CD4-positive, alpha-beta T cell treated with Interleukin-17A for 4 hours (primary cell): ENCODE measurements around the gene PHYH.
"Not testable (repeated sequence)": the region's sequence is repeated elsewhere in the genome, so short reads cannot be mapped to it uniquely, and the experiment has no call there.

Experiments used
- DNase-seq: peaks from one replicate; pipeline ENCODE4 v3.0.0-alpha.2; 2020; ENCODE audit warnings: mixed read lengths

Gene PHYH

DNA sequence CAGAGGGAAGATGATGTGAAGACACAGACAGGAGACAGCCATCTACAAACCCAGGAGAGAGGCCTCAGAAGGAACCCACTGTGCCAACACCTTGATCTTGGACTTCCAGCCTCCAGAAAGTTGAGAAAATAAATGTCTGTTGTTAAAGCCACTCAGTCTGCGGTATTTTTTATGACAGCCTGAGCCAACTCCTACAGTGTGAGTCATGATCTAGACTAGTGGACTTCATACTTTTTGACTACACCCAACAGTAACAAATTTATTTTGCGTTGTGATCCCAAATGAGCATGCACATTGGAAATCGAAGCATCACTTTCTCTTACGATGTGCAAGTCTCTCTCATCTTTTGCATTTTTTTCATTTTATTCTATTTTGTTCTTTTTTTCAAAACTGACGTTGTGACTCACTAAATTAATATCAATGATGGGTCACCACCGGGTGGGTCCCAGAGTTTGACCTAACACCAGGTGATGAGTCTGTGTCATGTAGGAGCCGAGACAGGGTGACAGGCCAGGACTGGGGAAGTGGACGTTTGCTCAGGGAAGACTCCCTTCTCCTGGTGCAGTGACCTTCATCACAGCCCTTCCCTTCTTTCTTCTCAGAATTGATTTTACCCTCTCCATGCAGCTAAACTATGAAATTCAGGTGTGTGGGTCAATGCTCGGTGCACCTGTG is 28.9 kb downstream of the PHYH start:
- DNase-seq, result no peak

DNA sequence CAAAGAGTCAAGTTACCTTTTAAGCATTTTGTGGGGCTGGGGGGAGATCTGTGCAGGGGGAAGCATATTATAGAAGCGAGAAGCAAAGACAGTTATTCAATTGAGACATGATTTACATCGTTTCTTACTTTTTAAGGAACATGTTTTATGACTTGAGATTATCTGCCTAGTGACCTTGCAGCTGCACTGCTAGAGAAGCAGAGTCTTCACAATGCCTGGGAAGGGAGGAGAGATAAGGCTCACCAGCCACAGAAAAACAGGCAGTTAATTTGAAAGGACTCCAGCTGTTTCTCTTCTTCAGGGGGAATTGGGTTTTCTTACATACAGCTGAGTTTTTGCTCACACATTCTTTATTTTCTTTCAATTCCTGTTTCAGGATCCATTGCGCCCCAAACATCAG is 31.0 kb downstream of the PHYH start:
- DNase-seq, result no peak

DNA sequence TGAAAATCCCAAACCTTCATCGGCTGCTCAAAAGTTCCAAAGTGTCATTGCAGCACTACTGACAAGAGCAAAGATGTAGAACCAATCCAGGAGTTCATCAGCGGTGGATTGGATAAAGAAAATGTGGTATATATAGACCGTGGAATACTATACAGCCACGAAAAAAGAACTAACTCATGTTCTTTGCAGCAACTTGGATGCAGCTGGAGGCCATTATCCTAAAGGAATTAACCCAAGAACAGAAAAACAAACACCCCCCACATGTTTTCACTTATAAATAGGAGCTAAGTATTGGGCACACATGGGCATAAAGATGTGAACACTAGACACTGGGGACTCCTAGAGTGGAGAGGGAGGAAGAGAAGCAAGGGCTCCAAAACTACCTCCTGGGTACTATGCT is 31.6 kb downstream of the PHYH start:
- DNase-seq, result no peak

DNA sequence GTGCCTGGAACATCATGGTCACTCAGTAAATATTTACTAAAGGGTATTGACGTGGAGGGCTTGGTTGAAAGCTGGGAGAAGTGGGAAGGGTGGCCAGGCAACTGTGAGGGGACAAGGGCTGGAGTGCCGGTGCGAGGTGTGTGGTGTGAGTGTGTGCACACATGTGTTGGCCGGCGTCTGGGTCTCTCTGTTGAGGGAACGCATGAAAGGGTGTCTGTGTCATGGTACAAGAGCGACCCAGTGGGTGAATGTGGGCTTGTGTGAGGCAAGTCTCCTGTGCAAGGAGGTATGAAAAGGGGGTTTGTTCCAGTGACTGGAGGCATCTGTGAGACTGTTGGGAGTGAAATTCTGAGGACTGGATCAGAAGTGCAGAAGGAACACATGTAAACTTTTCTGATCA is 36.3 kb downstream of the PHYH start:
- DNase-seq, result no peak

DNA sequence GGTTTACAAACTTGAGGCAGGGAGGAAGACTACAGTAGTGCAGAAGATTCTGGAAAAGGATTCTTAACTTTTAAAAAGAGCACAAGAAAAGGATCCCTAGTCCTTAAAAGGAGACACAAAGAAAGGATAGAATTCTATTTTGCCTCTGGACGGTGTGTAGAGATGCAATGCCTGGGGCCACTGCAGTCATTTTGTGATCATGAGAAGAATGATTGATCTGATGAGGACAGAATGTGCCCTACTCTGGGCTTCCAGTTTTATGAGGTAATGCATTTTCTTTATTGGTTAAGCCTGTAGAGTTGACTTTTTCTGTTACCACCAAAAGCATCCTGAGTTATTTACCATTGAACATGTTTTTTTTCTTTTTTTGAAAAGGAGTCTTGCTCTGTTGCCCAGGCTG is 37.4 kb downstream of the PHYH start:
- no peak for DNase-seq

DNA sequence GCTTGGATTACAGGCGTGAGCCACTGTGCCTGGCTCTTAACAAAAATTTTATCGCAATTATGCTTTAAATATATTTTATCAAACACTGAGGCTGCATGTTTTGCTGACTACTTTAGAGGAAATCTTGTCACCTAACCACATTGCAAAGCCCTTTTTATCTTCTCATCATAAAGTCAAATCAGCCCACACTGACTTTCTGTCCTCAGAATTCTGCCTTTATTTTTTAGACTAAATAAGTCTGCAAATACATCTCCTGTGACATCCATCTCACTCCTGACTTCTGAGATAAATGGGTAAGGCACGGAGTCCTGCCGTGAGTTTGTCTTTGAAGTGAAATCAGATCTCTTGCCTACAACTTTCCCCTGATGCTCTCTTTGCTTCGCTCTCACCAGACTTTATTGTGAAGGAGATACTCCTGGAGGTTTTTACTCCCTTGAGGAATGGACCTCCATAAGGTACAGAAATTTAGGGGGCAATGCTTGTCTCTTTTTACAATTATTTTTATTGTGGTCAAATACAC is 42.2 kb downstream of the PHYH start:
- no peak for DNase-seq

DNA sequence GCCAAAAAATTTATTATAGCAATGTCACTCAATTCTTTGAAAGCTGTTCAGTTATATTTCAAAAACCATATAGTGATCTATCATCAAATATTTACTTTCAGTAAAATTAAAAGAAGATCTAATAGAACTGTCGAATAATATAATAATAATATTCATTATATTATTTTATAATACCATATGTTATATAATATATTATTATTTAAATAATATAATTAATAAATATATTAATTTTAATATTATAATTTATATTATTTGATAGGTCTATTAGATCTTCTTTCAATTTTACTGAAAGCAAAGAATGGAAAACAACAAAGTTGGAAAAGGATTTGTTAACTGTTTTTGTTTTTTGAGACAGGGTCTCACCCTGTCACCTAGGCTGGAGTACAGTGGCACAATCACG is 43.2 kb downstream of the PHYH start:
- DNase-seq, result no peak

DNA sequence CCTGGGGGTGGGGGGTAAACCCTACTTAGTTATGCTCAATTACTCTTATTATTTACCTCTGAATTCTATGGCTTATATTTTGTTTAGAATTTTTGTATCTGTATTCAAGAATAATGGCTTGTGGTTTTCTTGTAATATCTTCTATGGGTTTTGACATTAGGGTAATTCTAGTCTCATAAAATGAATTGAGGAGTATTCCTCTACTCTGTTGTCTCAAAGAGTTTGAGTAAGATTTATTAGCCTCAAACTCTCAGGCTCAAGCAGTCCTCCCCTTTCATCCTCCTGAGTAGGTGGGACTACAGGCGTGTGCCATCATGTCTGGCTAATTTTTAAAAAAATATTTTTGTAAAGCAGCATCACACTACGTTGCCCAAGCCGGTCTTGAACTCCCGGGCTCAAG is 46.1 kb downstream of the PHYH start:
- DNase-seq, result no peak

DNA sequence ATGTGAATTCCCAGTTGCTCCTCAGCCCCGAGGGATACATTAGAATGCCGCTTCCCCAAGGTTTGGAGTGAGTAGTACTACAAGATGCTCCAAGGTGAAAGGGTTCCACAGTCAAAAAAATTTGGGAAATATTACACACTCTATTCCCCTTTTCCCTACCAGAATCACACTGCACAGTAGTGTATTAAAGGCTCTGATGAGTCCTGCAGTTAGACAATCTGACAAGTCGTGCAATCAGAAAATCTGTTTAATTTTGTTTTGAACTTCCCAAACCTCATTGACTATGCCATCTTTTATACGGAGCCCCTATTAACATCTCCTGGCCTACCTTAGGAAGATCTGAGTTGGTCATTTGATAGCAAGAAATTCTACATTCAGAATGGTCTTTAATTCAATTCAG is 52.1 kb downstream of the PHYH start:
- no peak for DNase-seq

DNA sequence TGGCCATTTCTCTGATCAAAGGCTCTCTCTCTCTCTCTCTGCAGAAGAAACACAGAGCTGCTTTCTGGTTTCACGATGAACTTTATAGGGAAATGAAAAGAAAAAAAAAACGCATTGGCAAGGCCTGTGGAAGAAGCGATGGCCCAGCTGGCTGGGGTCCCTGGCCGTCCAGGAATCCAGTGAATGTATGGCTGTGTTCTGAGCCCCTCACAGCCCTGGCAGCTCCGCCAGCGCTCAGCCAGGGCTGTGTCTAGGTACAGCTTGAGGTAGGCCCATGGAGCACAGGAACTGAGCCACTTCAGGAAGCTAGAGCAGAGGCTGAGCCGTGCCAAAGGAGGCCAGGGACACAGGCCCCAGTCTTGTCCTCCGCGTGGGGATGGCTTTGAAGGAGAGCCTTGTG is 52.6 kb downstream of the PHYH start:
- no peak for DNase-seq

DNA sequence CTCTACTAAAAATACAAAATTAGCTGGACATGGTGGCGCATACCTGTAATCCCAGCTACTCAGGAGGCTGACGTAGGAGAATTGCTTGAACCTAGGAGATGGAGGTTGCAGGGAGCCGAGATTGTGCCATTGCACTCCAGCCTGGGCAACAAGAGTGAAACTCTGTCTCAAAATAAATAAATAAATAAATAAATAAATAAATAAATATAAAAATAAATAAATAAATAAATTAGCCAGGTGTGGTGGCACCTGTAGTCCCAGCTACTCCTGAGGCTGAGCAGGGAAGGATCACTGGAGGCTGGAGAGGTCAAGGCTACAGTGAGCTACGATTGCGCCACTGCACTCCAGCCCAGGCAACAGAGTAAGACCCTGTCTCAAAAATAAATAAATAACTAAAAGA is 57.6 kb downstream of the PHYH start:
- DNase-seq, result not testable (repeated sequence)

DNA sequence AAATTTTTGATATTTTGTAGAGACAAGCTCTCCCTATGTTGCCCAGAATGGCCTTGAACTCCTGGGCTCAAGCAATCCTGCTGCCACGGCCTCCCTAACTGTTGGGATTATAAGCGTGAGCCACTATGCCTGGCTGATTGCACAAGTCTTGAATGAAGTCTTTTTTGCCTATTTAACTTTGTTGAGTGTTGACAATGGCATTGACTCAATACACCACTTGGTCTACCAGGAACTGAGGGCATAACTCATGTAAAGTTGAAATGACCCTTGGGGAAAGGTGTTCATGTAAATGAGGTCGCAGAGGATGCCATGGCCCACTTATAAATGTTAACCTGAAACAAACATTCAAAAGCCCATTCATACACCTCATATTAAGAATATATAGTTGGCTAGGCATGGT is 58.3 kb downstream of the PHYH start:
- no peak for DNase-seq

DNA sequence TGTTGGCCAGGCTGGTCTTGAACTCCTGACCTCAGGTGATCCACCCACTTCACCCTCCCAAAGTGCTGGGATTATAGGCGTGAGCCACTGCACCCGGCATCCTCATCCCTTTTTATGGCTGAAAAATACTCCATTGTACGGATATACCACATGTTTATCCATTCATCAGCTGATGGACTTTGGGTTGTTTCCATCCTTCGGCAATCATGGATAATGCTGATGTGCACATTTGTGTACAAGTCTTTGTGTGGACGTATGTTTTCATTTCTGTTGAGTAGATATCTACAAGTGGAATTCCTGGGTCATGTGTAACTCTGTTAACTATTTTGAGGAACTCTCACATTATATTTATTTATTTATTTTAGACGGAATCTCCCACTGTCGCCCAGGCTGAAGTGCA is 59.9 kb downstream of the PHYH start:
- DNase-seq, result no peak

DNA sequence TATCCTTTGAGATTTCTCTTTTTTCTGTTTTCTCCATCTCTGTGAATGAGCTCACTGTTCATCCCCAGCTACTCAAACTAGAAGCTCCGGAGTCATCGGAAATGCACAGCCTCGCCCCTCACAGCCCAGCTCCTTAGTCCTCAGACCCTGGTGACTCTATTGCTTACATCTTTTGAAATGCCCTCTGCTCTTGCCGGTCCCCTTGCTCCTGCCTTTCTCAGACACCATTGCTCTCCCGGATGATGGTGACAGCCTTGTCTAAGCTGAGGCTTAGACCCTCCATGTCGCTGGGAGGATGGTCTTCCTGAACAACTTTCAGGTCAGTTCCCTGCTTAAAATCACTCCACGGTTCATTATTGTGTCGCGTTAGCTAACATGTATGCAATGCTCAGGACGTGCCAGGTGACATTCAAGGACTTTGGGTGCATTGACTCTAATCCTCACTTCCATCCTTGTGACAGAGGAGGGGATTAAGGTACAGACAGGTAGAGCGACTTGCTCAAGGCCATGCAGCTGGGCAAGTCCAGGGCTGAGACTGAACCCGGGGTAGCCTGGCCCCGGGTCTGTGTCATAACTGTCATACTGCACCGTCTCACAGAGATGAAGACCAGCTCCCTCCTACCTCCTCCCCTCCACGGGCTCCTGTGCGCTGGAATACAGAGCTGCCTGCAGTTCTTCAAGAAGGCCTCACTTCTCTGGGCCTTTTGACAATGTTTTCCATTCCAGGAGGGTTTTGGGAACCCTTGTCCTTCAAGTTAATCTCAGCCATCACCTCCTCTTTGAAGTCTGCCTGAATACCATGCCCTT is 61.4 kb downstream of the PHYH start:
- DNase-seq, result no peak

DNA sequence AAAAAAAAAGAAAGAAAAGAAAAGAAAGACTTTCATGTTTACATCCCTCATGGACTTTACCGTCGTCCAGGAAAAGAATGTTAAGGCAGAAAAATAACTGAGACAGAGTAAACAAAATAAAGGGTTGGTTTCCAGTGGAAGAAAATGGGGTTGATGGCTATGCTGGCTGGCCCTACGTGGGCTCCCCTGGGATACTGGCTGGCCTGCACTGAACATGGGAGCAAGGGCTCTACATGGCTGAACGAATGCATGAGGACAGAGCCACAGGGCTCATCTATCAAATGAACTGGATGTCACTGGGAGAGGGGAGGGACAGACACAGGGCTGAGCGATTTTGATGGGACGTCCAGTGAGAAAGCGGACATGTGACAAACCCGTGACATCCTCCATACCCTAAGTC is 63.2 kb downstream of the PHYH start:
- no peak for DNase-seq

DNA sequence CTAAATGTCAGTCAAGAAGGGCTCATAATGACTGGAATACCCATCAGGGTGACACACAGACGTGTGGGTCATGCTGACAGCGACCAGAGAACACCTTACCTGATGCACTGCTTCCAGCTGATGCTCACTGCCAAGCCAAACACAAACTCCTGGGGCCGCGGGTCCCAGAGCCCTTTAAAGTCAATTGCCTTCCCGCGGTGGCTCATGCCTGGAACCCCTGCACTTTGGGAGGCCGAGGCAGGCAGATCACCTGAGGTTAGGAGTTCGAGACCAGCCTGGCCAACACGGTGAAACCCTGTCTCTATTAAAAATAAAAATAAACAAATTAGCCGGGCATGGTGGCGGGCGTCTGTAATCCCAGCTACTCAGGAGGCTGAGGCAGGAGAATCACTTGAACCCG is 65.1 kb downstream of the PHYH start:
- not testable (repeated sequence) for DNase-seq

DNA sequence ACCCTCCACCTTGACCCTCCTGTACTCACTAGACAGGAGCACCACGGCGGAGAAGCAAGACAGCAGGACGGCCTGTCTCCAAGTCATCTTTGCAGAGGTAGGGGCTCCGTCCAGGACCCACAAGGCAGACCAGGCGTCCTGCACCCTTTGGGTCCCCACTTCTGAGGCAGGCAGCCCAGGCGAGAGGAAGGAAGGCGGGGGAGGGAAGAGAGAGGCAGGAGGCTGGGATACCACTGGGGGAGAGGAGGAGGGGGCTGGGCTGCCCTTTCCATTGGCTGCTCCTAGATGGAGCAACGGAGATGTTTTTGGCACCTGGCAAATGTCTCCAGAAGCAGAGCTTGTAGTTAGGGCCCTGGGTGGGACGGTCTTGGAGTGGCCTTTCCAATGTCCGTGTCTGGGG is 65.7 kb downstream of the PHYH start, which contains the start of gene UCMA:
Gene UCMA, minus strand, starts transcription at position 203 of the 400 bp plus-strand sequence. Its CDS starts 116 bp downstream, at position 87.
- no peak for DNase-seq

DNA sequence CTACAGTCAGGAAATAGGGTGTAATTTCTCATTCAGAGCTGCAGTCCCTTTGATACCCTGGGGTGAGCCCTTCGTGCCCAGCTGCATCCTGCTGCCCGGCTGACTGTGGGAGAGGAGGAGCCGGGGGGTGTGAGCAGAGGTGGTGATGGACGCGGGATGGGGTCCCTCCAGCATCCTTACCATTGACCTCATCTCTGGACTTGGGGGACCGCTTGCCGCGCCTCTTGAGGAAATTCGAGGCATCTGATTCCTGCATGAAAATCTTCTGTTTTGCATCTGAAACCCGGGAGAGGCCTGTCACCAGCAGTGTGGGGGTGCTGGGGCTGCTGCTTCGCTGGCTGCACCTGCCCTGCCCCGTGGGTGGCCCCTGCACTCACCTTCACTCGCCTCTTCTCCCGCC is 66.5 kb downstream of the PHYH start:
- no peak for DNase-seq

DNA sequence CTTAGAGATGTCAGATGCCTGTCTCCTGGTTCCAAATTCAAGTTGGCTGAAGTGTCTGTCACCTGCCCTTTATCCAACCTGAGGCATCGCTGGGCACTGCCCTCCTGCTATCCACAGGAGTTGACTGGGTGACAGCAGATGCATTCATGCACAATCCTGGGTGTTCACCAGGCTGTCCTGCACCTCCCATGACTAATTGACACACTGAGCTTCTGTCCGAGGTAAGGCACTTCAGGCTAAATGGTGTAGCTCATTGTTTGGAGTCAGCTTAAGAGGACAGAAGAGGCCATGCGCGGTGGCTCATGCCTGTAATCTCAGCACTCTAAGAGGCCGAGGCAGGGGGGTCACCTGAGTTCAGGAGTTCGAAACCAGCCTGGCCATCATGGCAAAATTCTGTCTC is 68.1 kb downstream of the PHYH start:
- no peak for DNase-seq

DNA sequence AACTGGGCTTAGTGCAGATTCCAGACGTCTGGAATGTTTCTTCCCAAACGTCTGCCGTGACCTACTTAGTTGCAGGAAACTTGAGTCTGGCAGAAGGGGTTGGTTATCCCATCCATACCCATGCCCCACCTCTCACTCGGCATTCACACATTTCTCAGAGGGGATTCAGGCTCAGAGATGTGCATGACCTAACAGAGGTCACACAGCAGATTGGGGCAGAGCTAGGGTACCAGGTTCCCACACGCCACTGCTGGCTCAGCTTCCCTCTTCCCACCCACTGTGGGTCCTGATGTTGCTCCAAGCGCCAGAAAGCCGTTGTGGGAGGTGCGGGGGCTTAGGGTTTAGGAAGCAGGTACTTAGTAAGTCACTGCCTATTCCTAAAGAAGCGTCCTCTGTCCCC is 68.7 kb downstream of the PHYH start:
- no peak for DNase-seq
